Upper lobe of left lung (tissue), 4 donors: Measurements from ENCODE around the gene MON1B.

Experiments used
- CTCF ChIP-seq, 6 experiments: fragments of 450-650 bp in 4 of 6; fragments of 200-600 bp in 2 of 6; sonication (generic) in 2 of 6; IDR thresholded peaks; one replicate each; pipeline ENCODE4 v1.5.1; 2016 to 2019; ENCODE audit warnings: antibody characterized with exemption in 6 of 6
- POLR2A ChIP-seq, 4 donors: fragments of 450-650 bp; IDR thresholded peaks; one replicate each; pipeline ENCODE4 v1.5.1; 2016 to 2017; ENCODE audit warnings: antibody characterized with exemption in 4 of 4, mild to moderate bottlenecking in 2 of 4
- POLR2AphosphoS5 ChIP-seq, 2 donors: sonication (generic); formaldehyde crosslinking; IDR thresholded peaks; one replicate each; pipeline ENCODE4 v1.5.1; 2017; ENCODE audit warnings: antibody characterized with exemption in 2 of 2

- TF ChIP-seq CTCF (IDR thresholded peaks at IDR 0.05) (no peak), POLR2A (IDR thresholded peaks at IDR 0.05) (no peak), POLR2AphosphoS5 (IDR thresholded peaks at IDR 0.05) (no peak)
Observed at GRCh38 chr16:77238593-77238992, 47.6 kb downstream of the MON1B start.
